ENCODE data around the gene CFAP100.

Gene CFAP100

DNA sequence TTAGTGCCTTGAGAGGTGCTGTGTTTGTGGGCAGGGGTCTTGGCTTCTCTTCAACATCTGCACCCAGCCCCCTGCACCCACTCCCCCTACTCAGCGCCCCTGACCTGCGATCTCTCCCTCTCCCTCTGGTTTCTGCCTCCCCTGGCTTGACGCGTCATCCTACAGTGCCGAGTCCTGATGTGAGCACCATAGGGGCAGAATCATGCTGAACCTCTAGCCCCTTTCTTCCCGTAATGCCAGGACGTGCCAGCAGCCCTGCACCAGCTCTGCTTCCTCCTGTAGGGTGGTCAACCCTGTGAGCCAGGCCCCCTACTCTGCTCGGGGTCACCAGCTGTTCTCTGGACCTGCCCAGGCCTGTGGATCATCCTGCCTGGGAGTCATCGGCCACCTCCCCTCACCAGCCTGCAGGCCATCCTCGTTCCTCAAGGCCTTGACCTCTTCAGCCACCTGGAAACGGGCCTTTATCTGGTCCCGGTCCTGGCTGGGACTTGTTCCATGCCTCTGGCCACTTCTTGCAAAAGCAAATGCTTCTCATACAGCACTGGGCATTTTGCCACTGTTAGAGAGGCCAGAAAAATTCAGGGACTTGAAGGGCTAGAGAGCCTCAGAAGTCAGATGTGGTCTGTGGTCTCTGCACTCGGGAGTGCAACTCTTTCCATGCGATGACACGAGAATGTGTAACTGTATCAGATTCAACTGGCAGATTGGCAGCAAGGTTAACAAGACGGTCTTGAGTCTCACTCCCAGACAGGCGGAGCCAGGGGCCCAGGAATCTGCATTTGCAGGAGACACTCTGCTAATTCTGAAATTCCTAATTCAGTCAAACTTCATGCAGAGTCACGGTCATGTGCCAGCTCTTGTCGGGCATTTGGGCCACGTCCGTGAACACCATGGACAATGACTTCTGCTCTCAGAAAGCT is 20.8 kb upstream of the CFAP100 start:
- no peak for DNase-seq (ENCODE audit: low read depth)

- DNase-seq (ENCODE audit: low read depth): no peak
Observed at GRCh38 chr3:126375835-126376331, 18.8 kb upstream of the CFAP100 start.

- DNase-seq (ENCODE audit: low read depth): no peak
Observed at GRCh38 chr3:126376444-126376843, 18.3 kb upstream of the CFAP100 start.

GRCh38 chr3:126377211-126377610 is 17.5 kb upstream of the CFAP100 start:
- no peak for DNase-seq (ENCODE audit: low read depth)

DNA sequence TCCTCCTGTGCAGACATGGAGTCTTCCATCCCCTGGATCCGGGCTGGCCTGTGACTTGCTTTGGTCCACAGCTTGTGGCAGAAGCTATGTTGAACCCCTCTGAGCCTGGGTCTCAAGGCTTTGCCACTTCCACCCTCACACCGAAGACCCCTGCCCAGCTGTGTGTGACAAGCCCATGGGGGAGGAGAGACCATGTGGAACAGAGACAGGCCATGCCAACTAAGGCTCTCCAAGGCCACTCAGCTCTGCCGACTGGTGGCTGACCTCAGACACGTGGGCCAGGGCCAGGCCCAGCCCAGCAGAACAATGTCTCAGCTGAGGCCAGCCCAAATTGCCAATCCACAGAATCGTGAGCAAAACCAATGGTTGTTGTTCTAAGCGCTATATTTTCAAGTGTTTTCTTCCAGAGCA is 16.4 kb upstream of the CFAP100 start:
- DNase-seq (ENCODE audit: low read depth): no peak

DNA sequence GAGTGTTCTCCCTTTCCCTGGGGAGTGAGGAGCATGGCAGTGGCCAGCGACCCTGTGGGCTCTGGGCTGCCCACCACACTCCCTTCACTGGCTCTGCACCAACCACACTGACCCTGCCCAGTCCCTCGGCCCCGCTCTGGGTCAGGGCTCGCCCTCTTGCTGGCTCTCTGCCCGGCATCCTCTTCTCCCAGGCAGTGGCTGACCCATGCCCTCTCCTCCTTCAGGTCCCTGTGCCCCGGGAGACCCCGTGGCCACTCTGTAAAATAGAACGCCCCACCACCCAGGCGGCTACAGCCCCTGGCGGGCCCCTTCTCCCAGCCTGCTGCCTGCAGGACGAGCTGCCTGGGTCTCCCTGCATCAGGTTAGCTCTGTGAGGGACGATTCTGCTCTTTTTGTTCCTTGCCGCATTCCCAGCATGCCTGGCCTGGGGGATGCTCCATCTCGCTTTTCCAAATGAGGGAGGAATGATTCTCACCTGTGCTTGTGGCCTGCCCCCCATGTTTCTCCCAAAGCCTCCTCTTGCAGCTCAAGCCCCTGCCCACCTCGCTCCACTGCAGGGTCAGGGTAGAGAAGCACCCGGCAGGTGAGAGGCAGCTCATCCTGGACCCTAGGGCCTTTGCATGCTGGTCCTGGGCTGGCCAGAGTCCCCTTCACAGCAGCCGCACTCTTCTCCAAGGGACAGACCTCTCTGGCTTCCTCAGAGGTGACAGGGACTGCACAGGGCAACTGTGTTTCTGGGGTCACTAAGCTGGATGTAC is 14.5 kb upstream of the CFAP100 start:
- no peak for DNase-seq (ENCODE audit: low read depth)

DNA sequence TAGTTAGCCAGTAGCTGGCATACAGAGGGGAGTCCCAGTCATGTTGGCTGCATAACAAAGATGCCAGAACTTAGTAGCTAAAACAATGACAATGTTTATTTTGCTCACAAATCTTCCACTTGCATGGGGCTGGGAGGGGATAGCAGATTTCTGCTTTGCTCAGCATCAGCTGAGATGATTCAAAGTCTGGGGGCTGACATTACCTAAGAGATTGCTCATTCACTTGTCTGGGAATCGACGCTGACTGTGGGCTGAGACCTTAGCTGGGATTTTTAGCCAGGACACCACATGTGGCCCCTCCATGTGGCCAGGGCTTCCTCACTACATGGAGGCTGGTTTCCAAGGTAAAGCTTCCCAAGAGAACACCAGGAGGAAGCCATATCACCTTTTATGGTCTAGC is 12.7 kb upstream of the CFAP100 start:
- DNase-seq (ENCODE audit: low read depth): no peak

- DNase-seq (ENCODE audit: low read depth): no peak
Observed at GRCh38 chr3:126389112-126389793, 5.5 kb upstream of the CFAP100 start.

GRCh38 chr3:126389794-126390146 is 4.9 kb upstream of the CFAP100 start:
- DNase-seq (ENCODE audit: low read depth): no peak

GRCh38 chr3:126390201-126390600 is 4.5 kb upstream of the CFAP100 start:
- no peak for DNase-seq (ENCODE audit: low read depth)

DNA sequence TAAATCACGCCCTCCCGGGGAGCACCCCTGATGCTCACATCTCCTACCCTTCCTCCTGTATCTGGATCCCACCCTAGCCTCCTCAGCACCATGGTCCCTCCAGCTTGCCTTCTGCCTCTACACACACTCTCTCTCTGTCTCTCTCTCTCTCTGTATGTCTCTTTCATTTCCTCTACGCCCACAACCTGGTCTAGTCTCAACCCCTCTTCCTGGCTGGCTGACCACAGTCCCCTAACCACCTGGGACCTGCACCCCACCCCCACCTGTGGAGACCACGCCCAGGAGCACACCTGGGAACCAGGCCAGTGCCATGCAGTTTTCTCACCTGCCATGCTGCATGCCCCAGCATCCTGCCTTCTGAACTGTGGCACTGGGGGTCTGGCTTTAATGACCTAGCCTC is 4.0 kb upstream of the CFAP100 start:
- no peak for DNase-seq (ENCODE audit: low read depth)

DNA sequence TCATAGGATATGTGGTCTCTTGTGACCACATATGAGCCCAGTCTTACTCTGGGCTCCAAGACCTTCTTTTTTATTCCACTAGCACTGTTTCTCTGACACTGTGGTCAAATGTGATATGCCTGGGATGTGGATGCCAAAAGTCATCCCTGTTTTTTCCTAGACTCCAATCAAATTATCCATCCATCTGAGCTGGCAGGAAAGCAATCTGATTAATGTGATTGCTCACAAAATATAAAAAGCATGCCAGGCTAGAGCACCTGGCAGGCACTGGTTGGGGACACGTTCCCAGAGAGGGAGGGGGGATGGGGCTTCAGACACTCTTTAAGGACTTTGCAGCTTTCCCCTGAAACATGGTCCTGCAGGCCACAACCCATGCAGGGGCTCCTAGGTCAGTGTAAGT is 3.1 kb upstream of the CFAP100 start:
- DNase-seq (ENCODE audit: low read depth): no peak

DNA sequence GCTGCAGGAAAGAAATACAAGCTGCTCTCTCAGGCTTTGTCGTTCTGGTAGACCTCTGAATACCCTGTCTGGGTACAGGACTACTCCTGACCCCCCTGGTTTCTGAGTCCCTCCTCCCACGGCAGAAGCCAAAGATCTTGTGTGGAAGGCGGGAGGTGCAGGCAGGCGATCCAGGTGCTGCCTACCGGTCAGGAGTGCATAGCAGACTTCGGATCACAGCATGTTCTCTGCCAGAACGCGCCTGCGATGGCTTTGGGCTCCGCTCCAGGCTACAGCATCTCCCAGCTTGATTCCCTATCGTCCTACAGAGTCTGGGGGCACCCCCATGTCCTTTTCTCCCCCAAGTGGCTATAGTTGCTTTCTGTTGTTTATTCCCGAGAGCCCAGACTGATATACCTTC is 2.5 kb upstream of the CFAP100 start:
- DNase-seq (ENCODE audit: low read depth): no peak

- no peak for DNase-seq (ENCODE audit: low read depth)
Observed at GRCh38 chr3:126393563-126393962, 1.1 kb upstream of the CFAP100 start.

- no peak for DNase-seq (ENCODE audit: low read depth)
Observed at GRCh38 chr3:126394977-126395321, 240 bp downstream of the CFAP100 start.

DNA sequence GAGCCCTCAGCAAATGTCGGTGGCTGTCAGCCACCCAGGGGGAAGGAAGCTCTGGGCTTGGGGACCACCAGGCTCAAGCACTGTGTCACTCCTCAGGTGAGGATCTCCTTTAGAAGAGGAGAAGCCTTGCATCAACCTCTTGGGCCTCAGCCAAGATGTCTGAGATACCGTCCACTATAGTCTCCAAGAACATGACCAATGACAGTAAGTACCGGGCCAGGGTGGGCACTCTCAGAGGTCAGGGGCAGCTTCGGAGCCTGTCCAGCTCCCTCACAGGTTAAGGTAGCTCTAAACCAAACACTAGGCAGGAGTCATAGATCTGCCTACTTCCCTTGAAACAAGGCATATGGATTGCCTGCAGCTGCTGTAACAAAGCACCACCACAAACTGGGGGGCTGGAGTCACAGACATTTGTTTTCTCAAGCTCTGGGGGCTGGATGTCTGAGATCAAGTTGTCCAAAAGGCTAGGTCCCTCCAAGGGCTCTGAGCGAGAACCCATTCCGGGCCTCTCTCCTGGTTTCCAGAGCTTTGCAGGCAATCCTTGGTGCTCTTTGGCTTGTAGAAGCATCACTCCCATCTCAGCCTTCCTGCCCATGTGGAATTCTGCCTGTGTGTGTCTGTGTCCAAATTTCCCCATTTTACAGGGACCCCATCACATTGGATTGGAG is 1.3 kb downstream of the CFAP100 start:
- no peak for DNase-seq (ENCODE audit: low read depth)

- DNase-seq (ENCODE audit: low read depth): no peak
Observed at GRCh38 chr3:126396536-126396935, 1.8 kb downstream of the CFAP100 start.

GRCh38 chr3:126397610-126398422 is 3.1 kb downstream of the CFAP100 start:
- DNase-seq (ENCODE audit: low read depth): no peak

- DNase-seq (ENCODE audit: low read depth): no peak
Observed at GRCh38 chr3:126398423-126399350, 4.0 kb downstream of the CFAP100 start.

GRCh38 chr3:126399351-126399735 is 4.6 kb downstream of the CFAP100 start:
- no peak for DNase-seq (ENCODE audit: low read depth)
